Esophagus muscularis mucosa (tissue), 4 donors: ENCODE results near the gene TCF3. TPM values are rescaled to one million over a fixed set of nuclear protein-coding genes. Genes with fewer than 3 reads are reported as not detected.

ENCODE experiments used
- DNase-seq: peaks from one replicate; pipeline ENCODE4 v3.0.0-alpha.2; 2017; ENCODE audit errors: extremely low spot score
- H3K27ac ChIP-seq, 4 donors: fragments of 200-600 bp; sonication (generic); replicated peaks in 1 of 4; 1 replicate in 3 of 4; 2 replicates in 1 of 4; pipeline ENCODE4 v1.5.1; 2016 to 2019; ENCODE audit warnings: mild to moderate bottlenecking in 1 of 4
- H3K27me3 ChIP-seq, 4 donors: fragments of 200-600 bp; sonication (generic); one replicate each; pipeline versions ENCODE4 v1.5.1 to v1.6.0; 2016 to 2019
- H3K36me3 ChIP-seq, 4 donors: fragments of 200-600 bp; sonication (generic); one replicate each; pipeline ENCODE4 v1.5.1; 2016 to 2019
- H3K4me1 ChIP-seq, 4 donors: fragments of 200-600 bp; sonication (generic); one replicate each; pipeline ENCODE4 v1.5.1; 2016 to 2019
- H3K4me3 ChIP-seq, 4 donors: fragments of 200-600 bp; sonication (generic); 1 replicate in 2 of 4; 2 replicates in 2 of 4; pipeline ENCODE4 v1.5.1; 2016 to 2019; ENCODE audit warnings: mild to moderate bottlenecking in 4 of 4, moderate library complexity in 1 of 4
- H3K9me3 ChIP-seq, 4 donors: fragments of 200-600 bp; sonication (generic); 1 replicate in 3 of 4; 2 replicates in 1 of 4; pipeline ENCODE4 v1.5.1; 2016 to 2019
- CTCF ChIP-seq, 3 experiments: fragments of 200-600 bp in 2 of 3; fragments of 450-650 bp in 1 of 3; sonication (generic) in 2 of 3; IDR thresholded peaks; one replicate each; pipeline ENCODE4 v1.5.1; 2017 to 2019; ENCODE audit warnings: antibody characterized with exemption in 3 of 3, mild to moderate bottlenecking in 2 of 3, moderate library complexity in 1 of 3
- EP300 ChIP-seq: sonication (generic); formaldehyde crosslinking; IDR thresholded peaks from one replicate; pipeline ENCODE4 v1.6.1; 2017; ENCODE audit warnings: antibody characterized with exemption
- POLR2A ChIP-seq: fragments of 450-650 bp; IDR thresholded peaks from one replicate; pipeline ENCODE4 v1.6.1; 2017; ENCODE audit warnings: antibody characterized with exemption, moderate library complexity, mild to moderate bottlenecking, low read depth
- POLR2AphosphoS5 ChIP-seq, 2 donors: sonication (generic); formaldehyde crosslinking; IDR thresholded peaks; one replicate each; pipeline ENCODE4 v1.6.1; 2017; ENCODE audit warnings: antibody characterized with exemption in 2 of 2
- WGBS: methylation state at CpG from one replicate; pipeline ENCODE4 v1.1.5; 2018; 5-methylcytosine and 5-hydroxymethylcytosine counted together
- intact Hi-C: fragments of 100-400 bp; cut with DNase I; formaldehyde crosslinking; loops from one replicate; pipeline ENCODE4 v1.15.1; 2023
- total RNA-seq, 4 donors: library from RNA; depleted of rRNA; stranded (reverse); fragments of >200 nt; gene quantifications; one replicate each; pipeline versions ENCODE4 v1.1.0 to v1.2.1, GENCODE V29; 2016

Gene TCF3
- total RNA-seq, 4 donors from 2014 or later, result 32.0 to 53.6 (median 46.5) TPM

GRCh38 chr19:1685046-1685445, 32.6 kb upstream of the TCF3 start:
- H3K9me3 ChIP-seq, result no peaks in the 10 kb centered on the region
- no peak for DNase-seq
- WGBS, result 59% methylated on average over 19 of the region's 19 CpGs
- no peak overlapping the region for H3K27ac ChIP-seq
- TF ChIP-seq EP300 (no peak), CTCF (IDR thresholded peaks at IDR 0.05) (no peak), POLR2AphosphoS5 (IDR thresholded peaks at IDR 0.05) (no peak), POLR2A (no peak)
- peaks cover 0 to 96% (median 25%) of the 10 kb centered on the region in 4 donors for H3K27me3 ChIP-seq
- no peak overlapping the region for H3K4me3 ChIP-seq
- H3K36me3 ChIP-seq, result no peaks in the 10 kb centered on the region
- H3K4me1 ChIP-seq, result no peaks in the 10 kb centered on the region
- intact Hi-C loops, result no loop called here

DNA sequence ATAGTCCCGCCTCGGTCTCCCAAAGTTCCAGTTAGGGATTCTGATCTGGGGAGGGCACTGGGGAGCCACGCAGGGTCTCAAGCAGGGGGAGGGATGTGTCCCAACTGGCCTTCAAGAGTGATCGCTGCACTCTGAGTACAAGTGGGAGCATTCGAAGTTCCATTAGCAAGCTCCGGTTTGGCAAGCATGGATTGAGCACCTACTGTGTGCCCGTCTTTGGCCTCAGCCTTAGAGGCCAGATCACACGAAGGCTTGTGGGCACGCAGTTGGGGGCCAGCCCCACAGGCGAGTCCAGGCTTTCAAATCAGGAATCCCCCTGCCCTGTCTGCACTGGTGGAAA, 32.1 kb upstream of the TCF3 start:
- Histone ChIP-seq H3K4me3 (no peak overlapping the region), H3K27me3 (peaks cover 0 to 96% (median 25%) of the 10 kb centered on the region in 4 donors), H3K4me1 (no peaks in the 10 kb centered on the region), H3K27ac (no peak overlapping the region), H3K9me3 (no peaks in the 10 kb centered on the region), H3K36me3 (no peaks in the 10 kb centered on the region)
- no peak for DNase-seq
- intact Hi-C loops, result no loop called here
- no peak for TF ChIP-seq EP300
- no peak for TF ChIP-seq POLR2A
- no peak for TF ChIP-seq CTCF (IDR thresholded peaks at IDR 0.05)
- TF ChIP-seq POLR2AphosphoS5 (IDR thresholded peaks at IDR 0.05), result no peak
- 96% methylated on average over 4 of the region's 10 CpGs for whole genome bisulfite sequencing

DNA sequence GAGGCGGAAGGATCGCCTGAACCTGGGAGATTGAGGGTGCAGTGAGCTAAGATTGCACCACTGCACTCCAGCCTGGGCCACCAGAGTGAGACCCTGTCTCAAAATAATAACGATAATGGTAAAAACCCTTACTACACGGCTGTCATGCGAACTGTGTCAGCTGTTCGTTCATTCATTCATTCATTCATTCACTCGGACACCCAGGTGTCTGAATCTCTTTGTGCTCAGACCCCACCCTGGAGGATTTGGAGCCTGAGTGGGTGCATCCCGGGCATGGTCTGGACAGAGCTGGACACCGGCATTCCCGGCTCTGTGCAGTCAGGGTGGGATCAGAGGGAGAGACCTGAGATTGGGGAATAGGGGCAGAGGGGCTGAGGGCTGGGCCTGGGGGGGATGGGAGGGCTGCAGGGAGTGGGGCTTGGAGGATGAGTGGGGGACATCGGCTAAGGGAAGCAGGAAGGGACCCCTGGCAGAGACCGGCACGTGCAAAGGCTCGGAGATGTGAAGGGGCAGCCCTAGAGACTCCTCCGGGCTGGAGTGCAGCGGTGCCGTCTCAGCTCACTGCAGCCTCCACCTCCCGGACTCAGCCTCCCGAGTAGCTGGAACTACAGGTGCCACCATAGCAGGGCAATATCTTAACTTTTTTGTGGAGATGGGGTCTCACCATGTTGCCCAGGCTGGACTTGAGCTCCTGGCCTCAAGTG, 31.6 kb upstream of the TCF3 start:
- H3K27ac ChIP-seq, result no peak overlapping the region
- no peaks in the 10 kb centered on the region for H3K36me3 ChIP-seq
- H3K27me3 ChIP-seq, result peaks cover 0 to 98% (median 26%) of the 10 kb centered on the region in 4 donors
- WGBS, result 77% methylated on average over 19 of the region's 19 CpGs
- no peak for DNase-seq
- intact Hi-C loops, result no loop called here
- H3K4me1 ChIP-seq, result no peaks in the 10 kb centered on the region
- TF ChIP-seq POLR2A, result no peak
- no peak for TF ChIP-seq POLR2AphosphoS5 (IDR thresholded peaks at IDR 0.05)
- TF ChIP-seq CTCF (IDR thresholded peaks at IDR 0.05), result no peak
- no peak for TF ChIP-seq EP300
- no peaks in the 10 kb centered on the region for H3K9me3 ChIP-seq
- H3K4me3 ChIP-seq, result no peak overlapping the region

GRCh38 chr19:1680976-1681375, 28.6 kb upstream of the TCF3 start:
- no peak overlapping the region for H3K27ac ChIP-seq
- no peak overlapping the region for H3K4me3 ChIP-seq
- TF ChIP-seq POLR2AphosphoS5 (IDR thresholded peaks at IDR 0.05) (no peak), POLR2A (no peak), CTCF (IDR thresholded peaks at IDR 0.05) (no peak), EP300 (no peak)
- peaks cover 0 to 4% (median 2%) of the 10 kb centered on the region in 4 donors for H3K4me1 ChIP-seq
- H3K36me3 ChIP-seq, result no peaks in the 10 kb centered on the region
- WGBS, result 72% methylated on average over 9 of the region's 12 CpGs
- peaks cover 5 to 98% (median 34%) of the 10 kb centered on the region in 4 donors for H3K27me3 ChIP-seq
- no peaks in the 10 kb centered on the region for H3K9me3 ChIP-seq
- no peak for DNase-seq
- intact Hi-C loops, result no loop called here

GRCh38 chr19:1678073-1678472, 25.7 kb upstream of the TCF3 start:
- no peaks in the 10 kb centered on the region for H3K36me3 ChIP-seq
- H3K27me3 ChIP-seq, result peaks cover 7 to 98% (median 48%) of the 10 kb centered on the region in 4 donors
- DNase-seq, result no peak
- H3K4me1 ChIP-seq, result peaks cover 0 to 13% (median 7%) of the 10 kb centered on the region in 4 donors
- no peak overlapping the region for H3K4me3 ChIP-seq
- no peak for TF ChIP-seq CTCF (IDR thresholded peaks at IDR 0.05)
- TF ChIP-seq POLR2AphosphoS5 (IDR thresholded peaks at IDR 0.05), result no peak
- no peak for TF ChIP-seq EP300
- TF ChIP-seq POLR2A, result no peak
- WGBS, result 96% methylated on average over 2 of the region's 2 CpGs
- intact Hi-C loops, result loop anchor here (10.0 kb wide), 1 partner anchor 147 kb away; no protein-coding TSS in a partner anchor
- H3K9me3 ChIP-seq, result no peaks in the 10 kb centered on the region
- no peak overlapping the region for H3K27ac ChIP-seq
